Measurements from ENCODE around the gene CRCP. TPM values are rescaled to one million over a fixed set of nuclear protein-coding genes. Genes with fewer than 3 reads are reported as not detected.
"Not testable (repeated sequence)": the region's sequence is repeated elsewhere in the genome, so short reads cannot be mapped to it uniquely, and the experiment has no call there.

The CRCP gene
- total RNA-seq, 1 experiment from 2014 or later: 59.0 TPM

GRCh38 chr7:66153691-66154090 is 39.0 kb downstream of the CRCP start:
- DNase-seq (ENCODE audit: low read depth): no peak

GRCh38 chr7:66156035-66156434 is 41.4 kb downstream of the CRCP start:
- DNase-seq (ENCODE audit: low read depth): not testable (repeated sequence)

- DNase-seq (ENCODE audit: low read depth): peak; percentile 57
Observed at GRCh38 chr7:66157060-66157459, 42.4 kb downstream of the CRCP start.

GRCh38 chr7:66162622-66163021 is 48.0 kb downstream of the CRCP start:
- DNase-seq (ENCODE audit: low read depth): no peak

GRCh38 chr7:66163186-66163610 is 48.6 kb downstream of the CRCP start:
- DNase-seq (ENCODE audit: low read depth): peak; percentile 54

- no peak for DNase-seq (ENCODE audit: low read depth)
Observed at GRCh38 chr7:66164356-66164755, 49.7 kb downstream of the CRCP start.

GRCh38 chr7:66167773-66168387 is 53.2 kb downstream of the CRCP start:
- DNase-seq (ENCODE audit: low read depth): peak; percentile 83

- DNase-seq (ENCODE audit: low read depth): no peak
Observed at GRCh38 chr7:66169616-66170015, 55.0 kb downstream of the CRCP start.

- no peak for DNase-seq (ENCODE audit: low read depth)
Observed at GRCh38 chr7:66170309-66171231, 55.9 kb downstream of the CRCP start.

GRCh38 chr7:66172536-66173401 is 58.1 kb downstream of the CRCP start:
- DNase-seq (ENCODE audit: low read depth): not testable (repeated sequence)

GRCh38 chr7:66173856-66174255 is 59.2 kb downstream of the CRCP start:
- DNase-seq (ENCODE audit: low read depth): no peak

- not testable (repeated sequence) for DNase-seq (ENCODE audit: low read depth)
Observed at GRCh38 chr7:66175006-66175405, 60.4 kb downstream of the CRCP start.

- DNase-seq (ENCODE audit: low read depth): no peak
Observed at GRCh38 chr7:66176914-66177313, 62.3 kb downstream of the CRCP start.

- DNase-seq (ENCODE audit: low read depth): no peak
Observed at GRCh38 chr7:66178258-66178657, 63.6 kb downstream of the CRCP start.

GRCh38 chr7:66181329-66181728 is 66.7 kb downstream of the CRCP start:
- no peak for DNase-seq (ENCODE audit: low read depth)

GRCh38 chr7:66181845-66182244 is 67.2 kb downstream of the CRCP start:
- no peak for DNase-seq (ENCODE audit: low read depth)

GRCh38 chr7:66182920-66183319 is 68.3 kb downstream of the CRCP start:
- no peak for DNase-seq (ENCODE audit: low read depth)

- peak; percentile 86 for DNase-seq (ENCODE audit: low read depth)
Observed at GRCh38 chr7:66183700-66184099, 69.1 kb downstream of the CRCP start.

- DNase-seq (ENCODE audit: low read depth): no peak
Observed at GRCh38 chr7:66185680-66186187, 71.1 kb downstream of the CRCP start.

- no peak for DNase-seq (ENCODE audit: low read depth)
Observed at GRCh38 chr7:66186991-66187390, 72.3 kb downstream of the CRCP start.

GRCh38 chr7:66187905-66188304 is 73.3 kb downstream of the CRCP start:
- DNase-seq (ENCODE audit: low read depth): no peak

- DNase-seq (ENCODE audit: low read depth): no peak
Observed at GRCh38 chr7:66188645-66189044, 74.0 kb downstream of the CRCP start.
